ENCODE data around the gene DERL3.

DNA sequence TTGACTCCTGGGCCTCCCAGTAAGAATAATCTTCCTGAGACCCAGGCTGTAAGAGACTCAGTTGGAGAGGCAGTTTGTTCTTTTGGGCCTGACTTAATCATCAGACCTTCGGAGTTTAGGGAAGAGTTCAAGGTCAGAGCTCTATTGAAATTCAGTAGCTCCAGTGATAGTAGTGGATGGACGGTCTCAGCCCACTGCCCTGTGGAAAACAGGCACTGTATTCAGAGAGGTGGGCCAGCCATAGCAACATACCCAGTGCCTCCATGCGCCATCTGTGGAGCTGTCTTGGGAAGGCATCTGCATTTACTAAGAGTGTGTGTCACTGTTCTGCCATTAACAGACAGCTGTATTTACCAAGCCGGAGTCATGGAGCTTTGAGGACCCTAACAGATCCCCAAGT, 49.2 kb downstream of the DERL3 start:
- TF ChIP-seq, protein P1, sequence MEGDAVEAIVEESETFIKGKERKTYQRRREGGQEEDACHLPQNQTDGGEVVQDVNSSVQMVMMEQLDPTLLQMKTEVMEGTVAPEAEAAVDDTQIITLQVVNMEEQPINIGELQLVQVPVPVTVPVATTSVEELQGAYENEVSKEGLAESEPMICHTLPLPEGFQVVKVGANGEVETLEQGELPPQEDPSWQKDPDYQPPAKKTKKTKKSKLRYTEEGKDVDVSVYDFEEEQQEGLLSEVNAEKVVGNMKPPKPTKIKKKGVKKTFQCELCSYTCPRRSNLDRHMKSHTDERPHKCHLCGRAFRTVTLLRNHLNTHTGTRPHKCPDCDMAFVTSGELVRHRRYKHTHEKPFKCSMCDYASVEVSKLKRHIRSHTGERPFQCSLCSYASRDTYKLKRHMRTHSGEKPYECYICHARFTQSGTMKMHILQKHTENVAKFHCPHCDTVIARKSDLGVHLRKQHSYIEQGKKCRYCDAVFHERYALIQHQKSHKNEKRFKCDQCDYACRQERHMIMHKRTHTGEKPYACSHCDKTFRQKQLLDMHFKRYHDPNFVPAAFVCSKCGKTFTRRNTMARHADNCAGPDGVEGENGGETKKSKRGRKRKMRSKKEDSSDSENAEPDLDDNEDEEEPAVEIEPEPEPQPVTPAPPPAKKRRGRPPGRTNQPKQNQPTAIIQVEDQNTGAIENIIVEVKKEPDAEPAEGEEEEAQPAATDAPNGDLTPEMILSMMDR (conservative IDR thresholded peaks at IDR 0.05; ENCODE audit: low read length) = peak; percentile 52
- TF ChIP-seq EZH2phosphoT487 (IDR thresholded peaks at IDR 0.05; ENCODE audit: borderline replicate concordance) = no peak
